ENCODE results near the gene ZNF529. TPM values are rescaled to one million over a fixed set of nuclear protein-coding genes. Genes with fewer than 3 reads are reported as not detected.
A peak's percentile ranks its signal among the peaks of the same experiment; 100 is the strongest.

Gene ZNF529
- total and polyA plus RNA-seq, 2 of the 13 experiments (the other 11 are each of a cell fraction or from before 2014, with no cell fraction given): 9.3 to 10.6 TPM

DNA sequence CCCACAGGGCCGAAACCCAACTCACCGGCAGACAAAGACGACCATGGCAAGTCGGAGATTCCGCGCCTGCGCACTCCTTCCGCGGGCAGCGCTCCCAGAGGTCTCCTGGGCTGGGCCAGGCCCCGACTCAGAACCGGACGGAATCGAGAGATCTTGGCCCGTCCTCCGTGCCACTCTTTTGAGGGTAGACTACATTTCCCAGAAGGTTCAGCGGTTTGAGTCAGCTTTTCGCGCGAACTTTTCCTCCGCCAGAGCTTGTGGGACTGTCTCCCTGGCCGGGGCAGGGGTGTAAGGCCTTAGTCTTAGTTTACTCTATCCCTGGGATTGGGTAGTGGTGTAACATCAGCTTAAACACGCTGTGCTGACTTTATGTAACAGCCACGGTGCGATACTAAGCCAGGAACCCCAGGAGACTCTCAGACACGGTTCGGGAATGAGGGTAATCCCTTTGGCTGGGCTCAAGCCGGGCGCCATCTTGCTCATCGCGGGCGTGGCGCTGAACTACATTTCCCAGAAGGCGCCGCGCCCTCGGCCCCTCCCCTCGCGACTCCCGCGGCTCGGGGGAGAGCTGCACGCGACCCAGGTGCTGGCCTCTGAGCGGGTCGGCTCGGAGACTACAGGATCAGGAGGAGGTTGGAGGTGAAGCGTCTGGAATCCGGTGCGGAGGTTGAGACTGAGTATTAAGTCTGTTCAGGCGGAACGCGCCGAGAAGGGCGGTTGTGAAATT is 44.7 kb downstream of the ZNF529 start, which contains the start of gene ZNF260 (continued):
- 0 out of 2 replicates have a peak, but pooled peaks have one; percentile 62 for TF ChIP-seq CHCHD3 (CRISPR knock-in tag; IDR thresholded peaks at IDR 0.05)
- TF ChIP-seq, protein P1, sequence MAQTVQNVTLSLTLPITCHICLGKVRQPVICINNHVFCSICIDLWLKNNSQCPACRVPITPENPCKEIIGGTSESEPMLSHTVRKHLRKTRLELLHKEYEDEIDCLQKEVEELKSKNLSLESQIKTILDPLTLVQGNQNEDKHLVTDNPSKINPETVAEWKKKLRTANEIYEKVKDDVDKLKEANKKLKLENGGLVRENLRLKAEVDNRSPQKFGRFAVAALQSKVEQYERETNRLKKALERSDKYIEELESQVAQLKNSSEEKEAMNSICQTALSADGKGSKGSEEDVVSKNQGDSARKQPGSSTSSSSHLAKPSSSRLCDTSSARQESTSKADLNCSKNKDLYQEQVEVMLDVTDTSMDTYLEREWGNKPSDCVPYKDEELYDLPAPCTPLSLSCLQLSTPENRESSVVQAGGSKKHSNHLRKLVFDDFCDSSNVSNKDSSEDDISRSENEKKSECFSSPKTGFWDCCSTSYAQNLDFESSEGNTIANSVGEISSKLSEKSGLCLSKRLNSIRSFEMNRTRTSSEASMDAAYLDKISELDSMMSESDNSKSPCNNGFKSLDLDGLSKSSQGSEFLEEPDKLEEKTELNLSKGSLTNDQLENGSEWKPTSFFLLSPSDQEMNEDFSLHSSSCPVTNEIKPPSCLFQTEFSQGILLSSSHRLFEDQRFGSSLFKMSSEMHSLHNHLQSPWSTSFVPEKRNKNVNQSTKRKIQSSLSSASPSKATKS (CRISPR knock-in tag; IDR thresholded peaks at IDR 0.05): no peak
- TF ChIP-seq ZNF598 (CRISPR knock-in tag; IDR thresholded peaks at IDR 0.05; ENCODE audit: borderline replicate concordance): peak; percentile 79; the same call in 1 of the 2 replicates
- TF ChIP-seq, protein P2, sequence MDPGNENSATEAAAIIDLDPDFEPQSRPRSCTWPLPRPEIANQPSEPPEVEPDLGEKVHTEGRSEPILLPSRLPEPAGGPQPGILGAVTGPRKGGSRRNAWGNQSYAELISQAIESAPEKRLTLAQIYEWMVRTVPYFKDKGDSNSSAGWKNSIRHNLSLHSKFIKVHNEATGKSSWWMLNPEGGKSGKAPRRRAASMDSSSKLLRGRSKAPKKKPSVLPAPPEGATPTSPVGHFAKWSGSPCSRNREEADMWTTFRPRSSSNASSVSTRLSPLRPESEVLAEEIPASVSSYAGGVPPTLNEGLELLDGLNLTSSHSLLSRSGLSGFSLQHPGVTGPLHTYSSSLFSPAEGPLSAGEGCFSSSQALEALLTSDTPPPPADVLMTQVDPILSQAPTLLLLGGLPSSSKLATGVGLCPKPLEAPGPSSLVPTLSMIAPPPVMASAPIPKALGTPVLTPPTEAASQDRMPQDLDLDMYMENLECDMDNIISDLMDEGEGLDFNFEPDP (CRISPR knock-in tag; conservative IDR thresholded peaks at IDR 0.05): no peak
- TF ChIP-seq ZNF253 (CRISPR knock-in tag; IDR thresholded peaks at IDR 0.05; ENCODE audit: borderline replicate concordance): no peak; the same call in 1 of the 2 replicates
- TF ChIP-seq RNF2 (conservative IDR thresholded peaks at IDR 0.05; ENCODE audit: low read depth): no peak
- TF ChIP-seq PTBP1 (IDR thresholded peaks at IDR 0.05; ENCODE audit: low read depth, low read length, poor library complexity, severe bottlenecking): no peak
- no peak for TF ChIP-seq ZNF75D (CRISPR knock-in tag; IDR thresholded peaks at IDR 0.05; ENCODE audit: borderline replicate concordance)
- no peak for TF ChIP-seq DNMT1 (CRISPR knock-in tag; IDR thresholded peaks at IDR 0.05)
- TF ChIP-seq, protein P3, sequence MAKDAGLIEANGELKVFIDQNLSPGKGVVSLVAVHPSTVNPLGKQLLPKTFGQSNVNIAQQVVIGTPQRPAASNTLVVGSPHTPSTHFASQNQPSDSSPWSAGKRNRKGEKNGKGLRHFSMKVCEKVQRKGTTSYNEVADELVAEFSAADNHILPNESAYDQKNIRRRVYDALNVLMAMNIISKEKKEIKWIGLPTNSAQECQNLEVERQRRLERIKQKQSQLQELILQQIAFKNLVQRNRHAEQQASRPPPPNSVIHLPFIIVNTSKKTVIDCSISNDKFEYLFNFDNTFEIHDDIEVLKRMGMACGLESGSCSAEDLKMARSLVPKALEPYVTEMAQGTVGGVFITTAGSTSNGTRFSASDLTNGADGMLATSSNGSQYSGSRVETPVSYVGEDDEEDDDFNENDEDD (CRISPR knock-in tag; IDR thresholded peaks at IDR 0.05; ENCODE audit: borderline replicate concordance): peak; percentile 71; the same call in 1 of the 2 replicates
- TF ChIP-seq, protein P4, sequence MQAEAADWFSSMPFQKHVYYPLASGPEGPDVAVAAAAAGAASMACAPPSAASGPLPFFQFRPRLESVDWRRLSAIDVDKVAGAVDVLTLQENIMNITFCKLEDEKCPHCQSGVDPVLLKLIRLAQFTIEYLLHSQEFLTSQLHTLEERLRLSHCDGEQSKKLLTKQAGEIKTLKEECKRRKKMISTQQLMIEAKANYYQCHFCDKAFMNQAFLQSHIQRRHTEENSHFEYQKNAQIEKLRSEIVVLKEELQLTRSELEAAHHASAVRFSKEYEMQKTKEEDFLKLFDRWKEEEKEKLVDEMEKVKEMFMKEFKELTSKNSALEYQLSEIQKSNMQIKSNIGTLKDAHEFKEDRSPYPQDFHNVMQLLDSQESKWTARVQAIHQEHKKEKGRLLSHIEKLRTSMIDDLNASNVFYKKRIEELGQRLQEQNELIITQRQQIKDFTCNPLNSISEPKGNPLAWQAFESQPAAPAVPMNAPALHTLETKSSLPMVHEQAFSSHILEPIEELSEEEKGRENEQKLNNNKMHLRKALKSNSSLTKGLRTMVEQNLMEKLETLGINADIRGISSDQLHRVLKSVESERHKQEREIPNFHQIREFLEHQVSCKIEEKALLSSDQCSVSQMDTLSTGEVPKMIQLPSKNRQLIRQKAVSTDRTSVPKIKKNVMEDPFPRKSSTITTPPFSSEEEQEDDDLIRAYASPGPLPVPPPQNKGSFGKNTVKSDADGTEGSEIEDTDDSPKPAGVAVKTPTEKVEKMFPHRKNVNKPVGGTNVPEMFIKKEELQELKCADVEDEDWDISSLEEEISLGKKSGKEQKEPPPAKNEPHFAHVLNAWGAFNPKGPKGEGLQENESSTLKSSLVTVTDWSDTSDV (CRISPR knock-in tag; IDR thresholded peaks at IDR 0.05): no peak
- TF ChIP-seq RAD51 (IDR thresholded peaks at IDR 0.05; ENCODE audit: borderline replicate concordance): no peak
- TF ChIP-seq ZBTB7A (CRISPR knock-in tag; IDR thresholded peaks at IDR 0.05): no peak
- TF ChIP-seq, protein P5, sequence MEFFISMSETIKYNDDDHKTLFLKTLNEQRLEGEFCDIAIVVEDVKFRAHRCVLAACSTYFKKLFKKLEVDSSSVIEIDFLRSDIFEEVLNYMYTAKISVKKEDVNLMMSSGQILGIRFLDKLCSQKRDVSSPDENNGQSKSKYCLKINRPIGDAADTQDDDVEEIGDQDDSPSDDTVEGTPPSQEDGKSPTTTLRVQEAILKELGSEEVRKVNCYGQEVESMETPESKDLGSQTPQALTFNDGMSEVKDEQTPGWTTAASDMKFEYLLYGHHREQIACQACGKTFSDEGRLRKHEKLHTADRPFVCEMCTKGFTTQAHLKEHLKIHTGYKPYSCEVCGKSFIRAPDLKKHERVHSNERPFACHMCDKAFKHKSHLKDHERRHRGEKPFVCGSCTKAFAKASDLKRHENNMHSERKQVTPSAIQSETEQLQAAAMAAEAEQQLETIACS (CRISPR knock-in tag; IDR thresholded peaks at IDR 0.05): peak; percentile 28; the same call in 1 of the 2 replicates
- TF ChIP-seq, protein P6, sequence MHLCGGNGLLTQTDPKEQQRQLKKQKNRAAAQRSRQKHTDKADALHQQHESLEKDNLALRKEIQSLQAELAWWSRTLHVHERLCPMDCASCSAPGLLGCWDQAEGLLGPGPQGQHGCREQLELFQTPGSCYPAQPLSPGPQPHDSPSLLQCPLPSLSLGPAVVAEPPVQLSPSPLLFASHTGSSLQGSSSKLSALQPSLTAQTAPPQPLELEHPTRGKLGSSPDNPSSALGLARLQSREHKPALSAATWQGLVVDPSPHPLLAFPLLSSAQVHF (CRISPR knock-in tag; IDR thresholded peaks at IDR 0.05): no peak

All from HepG2 (cell line).